ENCODE data around the gene DPF3.

Gene DPF3

DNA sequence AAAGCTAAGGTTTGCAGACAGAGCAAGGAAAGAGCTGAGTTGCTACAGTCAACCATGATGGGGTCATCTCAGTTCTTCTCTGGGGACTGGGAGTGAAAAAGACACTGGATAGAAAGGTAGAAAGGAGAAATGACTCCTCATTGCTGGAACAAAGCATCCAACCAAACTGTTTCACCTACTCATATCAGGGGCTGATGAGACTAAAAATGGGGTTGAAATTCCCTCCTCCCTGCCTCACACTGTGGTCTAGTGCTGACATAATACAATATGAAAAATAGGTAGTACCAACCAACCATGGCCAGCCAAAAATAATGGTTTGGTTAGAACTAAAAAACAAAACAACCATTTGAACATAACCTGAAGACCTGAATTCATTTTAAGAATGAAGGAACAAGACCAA lies 220.7 kb downstream of the DPF3 start:
- no peak for DNase-seq

DNA sequence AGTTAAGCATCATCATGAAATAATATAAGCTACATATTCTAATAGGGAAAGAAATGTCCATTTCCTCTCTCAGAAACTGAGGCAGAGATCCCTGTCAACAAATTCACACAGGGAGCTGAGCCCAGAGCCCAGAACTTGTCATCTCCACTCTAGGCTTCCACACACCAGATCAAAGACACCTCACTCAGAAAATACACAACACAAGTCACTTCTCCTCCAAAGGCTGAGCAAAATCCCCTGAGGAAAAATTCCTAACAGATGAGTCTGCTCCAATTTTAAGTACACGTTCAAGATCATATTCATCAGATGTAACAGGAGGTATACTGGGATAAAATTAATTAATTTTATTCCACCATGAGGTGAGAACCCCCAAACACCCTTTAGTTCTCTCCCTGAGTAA lies 227.3 kb downstream of the DPF3 start:
- DNase-seq = no peak

DNA sequence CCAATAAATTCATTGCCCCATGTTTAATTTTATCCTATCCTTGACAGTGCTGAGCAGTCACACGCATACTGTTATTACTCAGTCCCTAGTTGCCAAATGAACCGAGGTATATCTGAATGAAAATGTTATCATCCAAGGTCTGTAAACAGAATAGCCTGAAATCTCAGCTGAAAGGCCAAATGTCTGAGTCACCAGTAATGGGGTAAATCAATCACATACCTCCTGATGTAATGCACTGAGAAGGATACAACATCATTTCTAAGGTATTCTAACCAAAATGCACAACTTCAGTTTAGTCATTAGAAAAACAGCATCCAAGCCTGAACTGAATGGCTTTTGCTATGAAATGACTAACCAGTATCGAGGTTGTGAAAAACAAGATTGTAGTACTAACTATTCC lies 228.6 kb downstream of the DPF3 start:
- DNase-seq = no peak

DNA sequence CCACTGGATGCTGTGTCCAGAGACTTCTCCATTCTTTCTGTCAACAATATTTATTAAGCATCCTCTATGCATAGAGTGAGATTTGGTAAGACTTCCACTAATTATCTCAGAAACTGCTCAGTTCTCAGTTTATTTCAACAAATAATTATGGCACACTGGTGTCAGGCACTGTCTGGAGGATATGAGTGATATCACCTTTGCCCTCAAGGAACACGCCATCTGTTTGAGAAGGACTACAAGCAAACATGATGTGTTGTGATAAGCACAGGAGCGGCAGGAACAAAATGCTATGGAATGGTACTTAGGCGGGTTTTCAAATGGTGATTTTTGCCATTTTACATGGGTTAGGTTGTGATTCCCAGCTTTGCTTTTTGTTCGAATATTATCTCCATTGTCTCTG lies 229.2 kb downstream of the DPF3 start:
- DNase-seq = no peak

DNA sequence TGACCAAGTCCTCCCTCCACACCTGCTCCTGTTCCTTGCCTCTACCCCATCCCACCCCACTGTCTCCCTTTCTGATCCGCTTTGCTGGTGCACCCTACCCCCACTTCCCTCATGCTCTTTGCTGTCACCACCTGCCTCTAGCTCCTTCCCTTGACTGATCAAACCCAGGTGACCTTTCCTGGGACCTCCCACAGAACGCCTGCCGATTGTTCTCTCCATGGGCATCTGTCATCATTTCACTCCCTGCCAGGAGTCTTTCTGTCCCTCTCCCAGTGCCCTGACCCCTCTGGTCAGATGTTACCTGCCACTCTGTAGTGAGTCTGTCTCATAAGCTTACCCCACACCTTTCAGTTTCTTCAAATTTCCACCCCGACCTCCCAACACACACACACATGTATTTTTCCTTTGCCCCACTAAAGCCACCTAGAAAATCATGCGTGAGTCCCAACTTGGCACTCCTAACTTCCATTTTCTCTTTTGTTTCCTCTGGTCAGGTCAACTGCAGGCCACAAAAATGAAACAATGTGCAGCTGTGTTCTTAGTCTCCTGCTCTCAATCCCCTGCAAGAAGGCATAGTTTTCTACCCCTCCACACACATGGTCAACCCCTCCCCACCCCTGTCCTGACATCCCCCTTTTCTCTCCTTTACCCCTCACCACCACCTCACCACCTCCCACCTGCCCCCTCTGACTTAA lies 229.8 kb downstream of the DPF3 start:
- no peak for DNase-seq

DNA sequence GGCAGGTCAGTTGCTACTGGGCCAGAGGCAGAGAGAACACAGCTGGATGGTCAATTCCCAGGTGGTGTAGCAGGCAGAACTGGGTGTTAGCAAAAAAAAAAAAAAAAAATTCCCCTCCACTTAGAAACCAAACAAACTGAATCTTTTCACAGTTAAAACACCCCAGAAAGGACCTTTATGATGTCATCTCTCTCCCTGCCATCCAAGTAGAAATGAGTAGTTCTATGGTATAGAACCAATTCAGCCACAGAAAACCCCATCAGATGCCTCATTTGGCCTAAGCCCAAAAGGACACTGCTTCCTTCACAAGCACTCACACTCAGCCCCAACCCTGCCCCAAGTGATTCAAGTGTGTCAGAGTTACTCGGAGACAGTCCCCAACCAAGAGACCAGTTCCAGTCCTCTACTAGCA lies 230.8 kb downstream of the DPF3 start:
- DNase-seq = no peak

DNA sequence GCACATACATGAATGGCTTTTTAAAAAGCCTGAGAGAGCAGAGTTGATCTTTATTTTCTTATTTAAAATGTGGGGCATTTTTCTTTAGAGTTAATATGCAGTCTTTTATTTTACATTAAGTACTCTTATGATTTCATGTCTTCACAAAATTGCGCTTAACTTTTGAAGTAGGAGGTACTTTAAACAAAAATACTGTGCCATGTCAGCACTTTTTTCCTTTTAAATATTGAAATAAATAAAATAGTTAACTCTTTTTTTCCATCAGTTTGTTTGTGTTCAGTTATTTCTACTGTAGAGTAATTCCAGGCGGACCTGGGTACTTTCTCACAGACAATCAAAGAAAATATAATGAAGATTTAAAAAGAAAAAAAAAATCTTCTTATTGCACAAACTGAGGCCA lies 231.7 kb downstream of the DPF3 start:
- no peak for DNase-seq

DNA sequence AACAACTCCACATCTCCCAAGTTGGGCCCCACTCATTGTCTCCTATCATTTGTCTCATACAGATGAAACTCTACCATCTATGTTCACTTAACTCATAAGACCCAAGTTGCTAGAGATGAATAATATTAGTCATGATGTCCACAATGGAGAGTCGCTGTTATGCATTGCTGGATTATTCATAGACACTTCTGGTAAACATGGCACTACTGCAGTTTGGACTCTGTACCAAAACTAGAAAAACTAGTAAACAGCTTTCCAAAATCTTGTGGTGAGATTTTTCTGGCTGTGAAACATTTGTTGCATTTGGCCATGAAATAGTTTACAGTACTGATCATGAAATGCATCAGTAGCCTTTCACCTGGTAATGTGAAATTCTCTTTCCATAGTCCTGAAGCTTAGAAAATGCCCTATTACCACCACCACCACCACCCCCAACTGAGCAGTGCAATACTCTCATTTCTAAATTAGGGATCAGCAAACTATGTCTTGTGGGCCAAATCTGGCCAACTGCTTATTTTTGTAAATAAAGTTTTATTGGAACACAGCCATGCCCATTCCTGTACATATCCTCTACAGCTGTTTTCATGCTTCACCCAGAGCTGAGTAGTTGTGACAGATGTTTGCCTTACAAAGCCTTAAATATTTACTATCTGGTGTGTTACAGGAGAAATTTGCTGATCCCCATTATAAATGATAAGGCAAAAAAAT lies 236.5 kb downstream of the DPF3 start:
- DNase-seq = no peak

DNA sequence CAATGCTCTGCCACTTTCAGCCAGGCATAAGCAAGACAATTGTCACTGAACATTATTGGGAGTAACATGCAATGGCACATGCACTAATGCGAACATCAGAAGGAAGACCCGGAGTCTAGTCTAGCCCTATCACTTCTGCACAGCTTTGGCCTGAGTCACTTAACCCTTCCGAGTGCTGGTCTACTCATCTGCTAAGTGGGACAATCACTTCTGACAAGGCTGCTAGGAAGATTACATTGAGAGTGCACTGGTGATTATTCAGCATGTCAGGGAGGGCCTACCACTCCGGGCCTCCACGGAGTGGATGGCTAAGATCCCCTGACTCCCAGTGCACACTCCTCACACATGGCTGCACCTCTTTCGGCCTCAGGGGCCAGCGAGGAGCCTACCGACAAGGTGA lies 240.9 kb downstream of the DPF3 start:
- DNase-seq = no peak

DNA sequence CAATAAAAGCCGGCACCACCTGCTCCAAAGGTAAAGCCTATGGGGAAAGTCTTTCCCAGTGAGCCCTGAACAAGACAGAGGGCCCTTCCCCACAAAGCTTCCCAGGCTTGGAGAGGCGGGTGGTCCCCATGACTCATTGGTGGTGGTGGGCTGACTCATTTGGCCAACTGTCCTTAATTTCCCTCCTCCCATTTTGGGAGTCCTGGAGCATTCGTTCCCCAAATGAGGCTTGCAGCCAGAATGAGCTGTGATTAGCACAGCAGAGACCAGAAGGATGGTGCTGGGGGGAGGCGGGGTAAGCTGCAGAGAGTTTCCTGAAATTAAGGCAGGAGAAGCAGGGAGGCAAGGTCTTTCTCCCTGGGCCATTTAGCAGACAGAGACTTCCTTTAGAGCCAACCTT lies 241.7 kb downstream of the DPF3 start:
- no peak for DNase-seq

DNA sequence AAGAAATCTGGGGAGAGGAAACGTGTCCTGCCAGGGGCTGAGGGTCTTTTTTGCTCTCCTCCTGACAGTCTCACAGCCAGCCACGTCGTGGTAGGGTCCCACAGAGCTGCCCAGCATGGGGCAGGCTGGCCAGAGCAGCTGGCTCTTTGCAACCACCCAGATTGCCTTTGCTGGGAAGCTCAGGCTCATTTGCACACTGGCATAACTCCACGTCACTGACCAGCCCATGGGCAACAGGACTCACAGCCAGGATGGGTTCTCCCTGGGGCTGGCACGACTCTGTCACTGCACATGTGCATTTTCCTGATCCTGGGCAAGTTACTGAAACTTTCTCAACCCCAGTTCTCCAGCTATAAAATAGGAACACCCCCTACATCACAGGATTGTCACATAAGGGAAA lies 242.2 kb downstream of the DPF3 start:
- DNase-seq = no peak

DNA sequence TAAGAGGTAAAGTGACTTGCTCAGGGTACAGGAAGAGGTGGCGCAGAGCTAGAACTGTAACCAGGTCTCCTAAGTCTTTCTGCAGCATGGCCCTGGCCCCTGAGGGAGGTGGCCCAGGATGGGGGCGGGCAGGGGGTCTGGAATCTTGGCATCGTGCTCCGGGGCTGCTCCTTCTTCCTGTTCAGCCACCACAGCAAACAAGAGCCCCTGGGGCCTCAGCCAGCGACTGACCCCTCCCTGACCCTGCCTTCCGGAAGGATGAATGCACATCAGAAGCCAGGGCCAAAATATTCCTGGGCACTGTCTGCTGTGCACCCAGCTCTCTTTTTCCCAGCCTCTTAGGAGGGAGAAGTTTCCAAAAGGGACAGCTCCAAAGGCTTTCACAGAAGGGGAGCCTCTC lies 242.8 kb downstream of the DPF3 start:
- no peak for DNase-seq

DNA sequence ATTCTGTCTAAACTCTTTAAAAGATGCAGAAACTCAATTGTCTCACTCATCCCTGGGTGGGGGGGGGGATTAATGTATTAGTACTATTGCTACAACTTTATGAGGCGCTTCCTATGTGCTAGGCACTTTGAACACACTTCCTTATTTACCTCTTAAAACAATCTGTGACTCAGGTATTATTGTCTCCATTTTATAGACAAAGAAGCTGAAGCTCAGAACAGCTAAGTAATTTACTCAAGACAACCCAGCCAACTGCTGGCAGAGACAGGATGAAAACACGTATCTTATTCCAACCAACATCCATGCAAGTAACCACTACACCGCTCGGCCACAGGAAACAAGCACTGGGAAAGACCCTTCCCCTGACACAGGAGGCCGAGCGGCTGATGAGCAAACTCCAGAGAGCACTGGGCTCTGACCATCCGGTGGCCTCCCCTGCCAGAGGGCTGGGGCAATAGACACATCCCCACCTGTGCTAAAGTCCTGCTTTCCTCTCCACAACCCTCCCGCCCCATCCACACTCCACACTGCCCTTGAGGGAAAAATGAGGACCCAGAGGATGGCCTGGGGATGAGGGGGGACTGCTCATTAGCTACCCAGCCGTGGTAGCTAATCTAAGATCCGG lies 244.2 kb downstream of the DPF3 start:
- DNase-seq = no peak

DNA sequence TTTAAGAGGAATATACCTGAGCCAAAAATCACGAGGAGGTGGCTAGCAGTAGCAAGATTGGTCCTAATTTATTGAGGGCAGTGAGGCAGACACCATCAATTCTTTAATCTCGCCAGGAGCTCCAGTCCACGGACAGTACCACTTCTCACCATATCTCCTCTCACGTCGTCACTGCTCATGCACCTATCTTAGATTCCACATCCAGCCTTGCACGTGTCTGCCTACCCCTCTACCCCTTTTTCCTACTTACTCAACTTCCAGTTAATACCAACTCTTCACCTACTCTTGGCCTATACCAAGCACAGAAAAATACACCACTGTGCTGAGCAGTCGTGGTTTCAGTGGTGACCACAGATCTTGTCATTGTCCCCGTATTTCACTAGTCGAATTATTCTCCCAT lies 246.1 kb downstream of the DPF3 start:
- DNase-seq = no peak

DNA sequence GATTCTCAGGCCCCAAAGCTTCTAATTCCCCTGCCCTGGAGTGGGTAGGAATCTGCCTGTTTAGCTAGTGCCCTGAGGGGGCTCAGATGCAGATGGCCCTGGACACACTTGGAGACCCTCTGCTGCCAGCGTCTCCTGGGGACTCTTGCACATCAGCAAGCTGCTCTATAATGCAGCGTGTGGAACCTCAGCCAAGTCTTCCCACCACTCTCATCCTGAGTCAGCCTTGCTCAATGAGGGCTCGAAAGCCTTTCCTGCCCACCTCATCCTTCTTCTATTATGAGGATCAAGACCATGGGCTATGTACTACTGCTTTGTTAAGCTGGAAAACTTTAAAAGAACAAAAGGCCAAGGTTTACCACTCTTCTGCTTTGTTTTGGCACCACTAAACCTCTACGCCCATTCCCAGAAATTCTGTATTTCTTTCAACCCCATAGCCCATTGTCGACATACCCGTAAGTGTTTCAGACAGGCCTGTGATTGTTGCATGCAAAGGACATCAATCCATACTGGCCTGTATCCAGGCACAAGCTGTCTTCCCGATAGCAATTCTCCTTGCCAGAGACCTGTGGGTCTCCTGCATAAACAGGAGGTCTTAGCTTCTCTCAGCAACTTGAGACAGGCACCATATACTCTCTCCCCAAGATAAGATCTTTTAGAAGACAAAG lies 246.9 kb downstream of the DPF3 start:
- DNase-seq = no peak

DNA sequence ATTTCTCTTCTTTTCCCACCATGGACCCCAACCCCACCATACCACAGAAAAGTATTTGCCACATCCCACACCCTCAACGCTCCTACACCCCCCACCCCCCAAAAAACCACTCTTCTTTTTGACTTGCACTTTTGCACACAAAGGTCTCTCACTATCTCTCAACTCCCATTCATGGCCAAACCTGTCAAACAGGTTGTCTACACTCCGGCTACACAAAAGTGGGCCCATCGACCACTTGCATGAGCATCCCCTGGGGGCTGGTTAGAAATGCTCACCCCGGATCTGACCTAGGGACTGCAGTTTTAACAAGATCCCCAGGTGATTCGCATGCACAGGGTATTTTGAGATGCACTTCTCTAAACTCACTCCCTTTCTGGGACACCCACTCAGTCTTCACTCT lies 248.2 kb downstream of the DPF3 start:
- DNase-seq = no peak

DNA sequence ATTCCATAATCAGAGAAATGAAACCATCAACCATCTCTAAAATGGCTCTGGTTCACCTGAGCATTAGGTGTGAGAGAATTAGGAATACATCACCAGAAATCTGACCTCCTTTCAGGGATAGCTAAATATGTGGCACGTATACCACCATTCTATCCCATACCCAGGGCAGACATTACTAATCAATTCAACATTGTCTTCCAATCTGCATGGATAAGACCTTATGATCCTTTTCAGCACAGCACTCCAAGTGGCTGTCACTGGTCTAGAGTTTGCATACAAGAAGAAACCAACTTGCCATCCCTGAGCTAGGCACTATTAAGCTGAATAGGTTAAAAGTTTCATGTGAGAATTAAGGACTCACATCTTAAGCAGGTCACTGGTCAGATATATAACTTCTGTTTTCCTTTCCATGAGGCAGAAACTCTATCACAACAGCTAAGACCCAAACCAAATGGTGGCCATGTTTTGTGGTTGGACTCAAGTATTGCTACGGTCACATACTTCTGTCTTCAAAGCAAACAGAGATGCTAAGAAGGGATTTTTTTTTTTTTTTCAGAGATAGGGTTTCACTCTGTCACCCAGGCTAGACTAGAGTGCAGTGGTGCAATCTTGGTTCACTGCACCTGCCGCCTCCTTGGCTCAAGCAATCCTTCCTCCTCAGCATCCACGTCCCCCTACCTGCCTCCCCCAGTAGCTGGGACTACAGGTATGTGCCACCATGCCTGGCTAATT lies 249.0 kb downstream of the DPF3 start:
- DNase-seq = no peak

DNA sequence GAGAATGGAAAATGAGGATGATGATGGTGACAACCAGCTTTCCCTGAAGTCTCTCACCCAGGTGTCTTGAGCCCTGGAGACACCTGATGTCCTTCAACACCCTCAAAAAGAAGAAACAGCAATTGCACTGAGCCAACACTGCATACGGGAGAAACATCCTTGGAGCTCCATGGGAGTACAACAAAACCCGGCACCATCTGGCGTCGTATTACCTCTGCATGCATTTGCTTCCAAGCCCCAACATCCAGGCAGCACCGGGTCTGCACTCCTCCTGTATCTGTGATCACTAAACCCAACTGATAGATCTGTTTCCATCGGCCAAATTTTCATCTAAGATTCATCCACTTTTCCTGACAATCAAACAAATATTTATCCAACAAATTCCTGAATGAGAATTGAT lies 249.9 kb downstream of the DPF3 start:
- DNase-seq = no peak

DNA sequence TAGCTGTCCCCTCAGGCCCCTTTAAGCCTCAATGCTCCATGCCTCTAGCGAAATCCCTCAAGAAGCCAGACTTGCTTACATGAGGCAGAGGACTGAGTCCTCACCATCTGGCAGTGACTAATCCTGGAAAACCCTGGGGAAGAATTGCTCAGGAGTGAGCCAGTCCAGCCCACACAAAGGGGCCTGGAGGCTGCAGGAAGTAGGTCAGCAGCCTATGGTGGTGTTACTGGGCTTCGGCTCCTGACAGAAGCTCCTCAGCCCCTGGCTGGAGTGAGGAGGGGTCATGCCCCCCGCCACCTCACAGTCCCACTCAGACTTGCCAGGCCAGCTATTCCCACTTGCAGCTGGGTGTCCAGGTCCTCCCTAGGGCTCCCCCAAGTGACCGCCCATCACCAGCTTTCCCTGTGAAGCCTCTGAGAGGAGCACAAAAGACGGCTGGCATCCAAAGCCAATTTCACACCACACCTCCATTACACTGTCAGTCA lies 250.5 kb downstream of the DPF3 start:
- no peak for DNase-seq

DNA sequence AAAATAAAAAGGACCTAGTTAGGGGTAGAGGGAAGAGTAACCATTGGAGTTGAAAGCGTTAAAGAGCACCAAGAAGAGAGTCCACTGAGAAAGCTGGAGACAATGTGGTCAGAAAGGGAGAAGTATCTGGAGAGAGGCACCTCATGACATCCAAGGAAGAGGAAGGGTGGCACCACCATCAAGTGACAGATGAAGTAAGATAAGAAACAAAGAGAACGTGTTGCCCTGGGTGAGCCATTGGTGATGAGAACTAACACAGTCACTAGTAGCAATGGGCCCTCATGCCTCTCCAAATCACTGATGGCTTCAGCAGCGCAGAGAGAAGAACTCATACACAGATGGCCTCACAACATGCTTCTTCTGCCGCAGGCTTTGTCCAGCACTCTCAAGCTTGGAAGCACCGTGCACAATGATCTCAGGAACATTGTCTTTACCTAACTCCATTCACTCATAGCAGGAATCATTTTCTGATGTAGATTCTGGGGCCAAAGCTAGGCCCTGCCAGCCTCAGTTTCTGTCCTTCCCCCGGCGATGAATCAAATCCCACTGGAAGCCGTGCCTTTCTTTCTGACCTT lies 252.9 kb downstream of the DPF3 start:
- DNase-seq = no peak

DNA sequence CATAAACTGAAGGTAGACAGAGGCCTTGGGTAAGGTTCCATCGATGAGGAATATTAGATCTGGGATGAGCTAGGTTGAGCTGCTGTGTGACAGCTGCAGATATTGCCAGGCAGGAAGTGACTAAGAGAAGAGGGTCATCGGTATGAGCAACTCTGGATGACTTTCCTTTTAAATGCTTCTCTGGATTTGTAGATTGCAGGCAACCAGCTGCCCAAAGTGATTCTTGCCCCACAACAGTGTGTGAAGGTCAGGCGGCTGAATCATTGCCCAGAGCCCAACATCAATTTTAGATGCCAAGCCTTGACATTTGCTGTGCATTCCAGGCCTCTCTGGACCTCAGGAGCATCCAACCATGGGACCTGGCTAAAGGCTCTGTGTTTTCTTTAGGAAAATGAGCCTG lies 255.9 kb downstream of the DPF3 start:
- no peak for DNase-seq

DNA sequence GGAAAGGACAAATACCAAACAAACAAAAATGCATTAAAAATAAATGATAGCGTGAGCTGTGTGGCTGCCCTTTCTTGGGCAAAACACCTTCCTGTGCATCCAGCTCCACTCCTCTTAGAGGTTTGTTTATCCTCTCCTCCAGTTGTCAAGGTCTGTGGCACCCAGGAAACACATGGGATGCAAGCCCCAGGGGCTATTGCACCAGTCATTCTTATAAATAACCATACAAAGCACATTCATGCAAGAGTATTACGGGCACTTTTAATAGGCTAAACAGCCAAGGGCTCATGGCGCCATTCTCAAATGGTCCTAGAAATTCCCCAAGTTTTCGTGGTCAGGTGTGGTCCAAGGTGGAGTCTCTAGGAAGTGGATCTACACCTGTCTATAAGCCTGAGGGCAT lies 257.0 kb downstream of the DPF3 start:
- DNase-seq = no peak

DNA sequence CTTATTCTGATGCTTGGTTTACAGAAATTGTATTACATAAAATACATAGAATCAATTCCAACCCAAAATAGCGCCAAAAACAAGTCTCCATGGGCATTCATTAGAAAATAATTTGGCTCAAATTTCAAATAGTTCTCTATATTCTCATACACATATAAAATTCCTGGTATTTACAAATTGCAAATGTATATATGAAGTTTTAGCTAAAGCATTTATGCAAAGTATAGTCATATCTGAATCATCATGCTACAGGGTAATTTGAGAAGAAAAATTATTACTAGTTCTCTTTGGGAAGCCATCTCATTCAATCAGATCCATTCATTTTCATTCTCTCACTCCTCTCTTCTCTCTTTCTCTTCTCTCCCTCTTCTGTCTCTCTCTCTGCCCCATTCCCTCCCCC lies 257.8 kb downstream of the DPF3 start:
- no peak for DNase-seq

Data from NCI-H1436 (cell line).